ENCODE results near the gene PTPRN2. TPM values are rescaled to one million over a fixed set of nuclear protein-coding genes. Genes with fewer than 3 reads are reported as not detected.

Gene PTPRN2
- total and polyA plus RNA-seq, 2 of the 13 experiments (the other 11 are each of a cell fraction or from before 2014, with no cell fraction given), result 2.5 to 24.2 TPM

GRCh38 chr7:158460665-158461064 lies 127.0 kb downstream of the PTPRN2 start:
- H3K9ac ChIP-seq (ENCODE audit: insufficient read depth, low read depth, low read length), result no peak overlapping the region
- DNase-seq (ENCODE audit: low spot score) (no peak), FAIRE-seq (no peak), ATAC-seq (no peak)
- H3K9me3 ChIP-seq (ENCODE audit: low read length), result peaks cover 8% of the 10 kb centered on the region
- H3K4me1 ChIP-seq (ENCODE audit: insufficient read depth, low read length), result no peaks in the 10 kb centered on the region
- H3K4me3 ChIP-seq (replicated peaks in 1 of 3; ENCODE audit: insufficient read depth in 1 of 3, low read depth in 2 of 3, low read length in 3 of 3), result no peak overlapping the region
- no peaks in the 10 kb centered on the region for H3K36me3 ChIP-seq (replicated peaks in 1 of 2; ENCODE audit: control insufficient read depth in 1 of 2, insufficient read depth in 2 of 2, low read length in 2 of 2)
- no TSS peak for BruUV-seq (replicated peaks)
- POLR2A ChIA-PET, result no interaction called here
- in situ Hi-C loops (cut with HindIII; ENCODE audit: extremely low pct_ligation_motif_present, low pct_unique_long_range_greater_than_20kb), result no loop called here
- 74% methylated on average over 6 of the region's 6 CpGs for WGBS (ENCODE audit: low lambda C conversion rate)
- intact Hi-C loops (cut with micrococcal nuclease; ENCODE audit: unreplicated experiment), result no loop called here
- no peak overlapping the region for H2AFZ ChIP-seq (ENCODE audit: low read length)
- H4K20me1 ChIP-seq (ENCODE audit: insufficient read depth, low read length), result peaks cover 61% of the 10 kb centered on the region
- H3K27ac ChIP-seq (ENCODE audit: extremely low read length, insufficient read depth, low read length), result no peak overlapping the region
- TF ChIP-seq MIXL1 (CRISPR knock-in tag; IDR thresholded peaks at IDR 0.05) (no peak), CHCHD3 (CRISPR knock-in tag; IDR thresholded peaks at IDR 0.05) (no peak), ZNF350 (CRISPR knock-in tag; IDR thresholded peaks at IDR 0.05; ENCODE audit: borderline replicate concordance, low read depth) (no peak), ELF4 (CRISPR knock-in tag; IDR thresholded peaks at IDR 0.05; ENCODE audit: borderline replicate concordance) (no peak), ZNF143 (CRISPR knock-in tag; IDR thresholded peaks at IDR 0.05) (no peak), SMAD3 (CRISPR knock-in tag; IDR thresholded peaks at IDR 0.05) (no peak)
- TF ChIP-seq, protein P1, sequence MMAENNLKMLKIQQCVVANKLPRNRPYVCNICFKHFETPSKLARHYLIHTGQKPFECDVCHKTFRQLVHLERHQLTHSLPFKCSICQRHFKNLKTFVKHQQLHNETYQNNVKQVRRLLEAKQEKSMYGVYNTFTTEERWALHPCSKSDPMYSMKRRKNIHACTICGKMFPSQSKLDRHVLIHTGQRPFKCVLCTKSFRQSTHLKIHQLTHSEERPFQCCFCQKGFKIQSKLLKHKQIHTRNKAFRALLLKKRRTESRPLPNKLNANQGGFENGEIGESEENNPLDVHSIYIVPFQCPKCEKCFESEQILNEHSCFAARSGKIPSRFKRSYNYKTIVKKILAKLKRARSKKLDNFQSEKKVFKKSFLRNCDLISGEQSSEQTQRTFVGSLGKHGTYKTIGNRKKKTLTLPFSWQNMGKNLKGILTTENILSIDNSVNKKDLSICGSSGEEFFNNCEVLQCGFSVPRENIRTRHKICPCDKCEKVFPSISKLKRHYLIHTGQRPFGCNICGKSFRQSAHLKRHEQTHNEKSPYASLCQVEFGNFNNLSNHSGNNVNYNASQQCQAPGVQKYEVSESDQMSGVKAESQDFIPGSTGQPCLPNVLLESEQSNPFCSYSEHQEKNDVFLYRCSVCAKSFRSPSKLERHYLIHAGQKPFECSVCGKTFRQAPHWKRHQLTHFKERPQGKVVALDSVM (CRISPR knock-in tag; IDR thresholded peaks at IDR 0.05), result no peak
- CTCF ChIA-PET (ENCODE audit: low intra/inter-chr PET ratio, low total read pairs), result no interaction called here
- H3K27me3 ChIP-seq (ENCODE audit: control insufficient read depth in 1 of 2, insufficient read depth in 2 of 2, low read length in 2 of 2), result no peaks in the 10 kb centered on the region; a peak in 1 of 5 replicates
- H3K4me2 ChIP-seq (ENCODE audit: low read depth, low read length), result no peak overlapping the region
- H3K79me2 ChIP-seq (ENCODE audit: insufficient read depth, low read length), result peaks cover 9% of the 10 kb centered on the region

- no peaks in the 10 kb centered on the region for H3K4me1 ChIP-seq (ENCODE audit: insufficient read depth, low read length)
- BruUV-seq (replicated peaks), result no TSS peak
- FAIRE-seq (no peak), DNase-seq (ENCODE audit: low spot score) (no peak), ATAC-seq (peak; percentile 61)
- peaks cover 13% of the 10 kb centered on the region for H3K79me2 ChIP-seq (ENCODE audit: insufficient read depth, low read length)
- TF ChIP-seq MBD4 (IDR thresholded peaks at IDR 0.05; ENCODE audit: borderline replicate concordance, low read length), result no peak
- no peak overlapping the region for H3K4me3 ChIP-seq (replicated peaks in 1 of 3; ENCODE audit: insufficient read depth in 1 of 3, low read depth in 2 of 3, low read length in 3 of 3)
- CTCF ChIA-PET (ENCODE audit: low intra/inter-chr PET ratio, low total read pairs), result no interaction called here
- no peak overlapping the region for H3K4me2 ChIP-seq (ENCODE audit: low read depth, low read length)
- H3K36me3 ChIP-seq (replicated peaks in 1 of 2; ENCODE audit: control insufficient read depth in 1 of 2, insufficient read depth in 2 of 2, low read length in 2 of 2), result no peaks in the 10 kb centered on the region
- in situ Hi-C loops (cut with HindIII; ENCODE audit: extremely low pct_ligation_motif_present, low pct_unique_long_range_greater_than_20kb), result no loop called here
- H3K9ac ChIP-seq (ENCODE audit: insufficient read depth, low read depth, low read length), result no peak overlapping the region
- H3K27ac ChIP-seq (ENCODE audit: extremely low read length, insufficient read depth, low read length), result no peak overlapping the region
- intact Hi-C loops (cut with micrococcal nuclease; ENCODE audit: unreplicated experiment), result no loop called here
- WGBS (ENCODE audit: low lambda C conversion rate), result 62% methylated on average over 8 of the region's 13 CpGs
- H3K27me3 ChIP-seq (ENCODE audit: control insufficient read depth in 1 of 2, insufficient read depth in 2 of 2, low read length in 2 of 2), result no peaks in the 10 kb centered on the region; a peak in 1 of 5 replicates
- peaks cover 63% of the 10 kb centered on the region for H4K20me1 ChIP-seq (ENCODE audit: insufficient read depth, low read length)
- POLR2A ChIA-PET, result no interaction called here
- H3K9me3 ChIP-seq (ENCODE audit: low read length), result peaks cover 8% of the 10 kb centered on the region
- no peak overlapping the region for H2AFZ ChIP-seq (ENCODE audit: low read length)
Observed at GRCh38 chr7:158458716-158459282, 128.8 kb downstream of the PTPRN2 start.
